ENCODE data around the gene TRAF5.

Gene TRAF5

GRCh38 chr1:211334986-211335385, 8.4 kb downstream of the TRAF5 start:
- TF ChIP-seq CTCF (conservative IDR thresholded peaks at IDR 0.05) = no peak
- H3K27ac ChIP-seq = no peak overlapping the region

- no peak overlapping the region for H3K27ac ChIP-seq
- TF ChIP-seq CTCF (conservative IDR thresholded peaks at IDR 0.05) = no peak
Observed at GRCh38 chr1:211335522-211336157, 9.0 kb downstream of the TRAF5 start.

- TF ChIP-seq CTCF (conservative IDR thresholded peaks at IDR 0.05) = no peak
- H3K27ac ChIP-seq = no peak overlapping the region
Observed at GRCh38 chr1:211336161-211336560, 9.5 kb downstream of the TRAF5 start.

GRCh38 chr1:211336775-211337174, 10.1 kb downstream of the TRAF5 start:
- no peak for TF ChIP-seq CTCF (conservative IDR thresholded peaks at IDR 0.05)
- H3K27ac ChIP-seq = no peak overlapping the region

GRCh38 chr1:211337430-211338223, 11.0 kb downstream of the TRAF5 start:
- H3K27ac ChIP-seq = no peak overlapping the region
- TF ChIP-seq CTCF (conservative IDR thresholded peaks at IDR 0.05) = no peak

GRCh38 chr1:211338224-211338620, 11.6 kb downstream of the TRAF5 start:
- no peak for TF ChIP-seq CTCF (conservative IDR thresholded peaks at IDR 0.05)
- H3K27ac ChIP-seq = no peak overlapping the region

GRCh38 chr1:211339631-211340041, 13.0 kb downstream of the TRAF5 start:
- H3K27ac ChIP-seq = no peak overlapping the region
- no peak for TF ChIP-seq CTCF (conservative IDR thresholded peaks at IDR 0.05)

Measured in VCaP (cell line).